DMS53 (cell line): ENCODE results near the gene KDM4B.
"Not testable (repeated sequence)": the region's sequence is repeated elsewhere in the genome, so short reads cannot be mapped to it uniquely, and the experiment has no call there.

Source experiments
- DNase-seq: peaks from one replicate; lab custom pipeline; 2025; lab: John Stamatoyannopoulos, UW

KDM4B gene

GRCh38 chr19:5149508-5149907, 180.6 kb downstream of the KDM4B start:
- no peak for DNase-seq

- no peak for DNase-seq
Measured at GRCh38 chr19:5149932-5150901, 181.3 kb downstream of the KDM4B start.

- DNase-seq, result no peak
Measured at GRCh38 chr19:5150902-5151741, 182.2 kb downstream of the KDM4B start.

- DNase-seq, result no peak
Measured at GRCh38 chr19:5152013-5152763, 183.3 kb downstream of the KDM4B start.

GRCh38 chr19:5152767-5153532, 184.0 kb downstream of the KDM4B start:
- DNase-seq, result no peak

GRCh38 chr19:5153601-5154128, 184.8 kb downstream of the KDM4B start:
- no peak for DNase-seq

GRCh38 chr19:5154129-5154798, 185.4 kb downstream of the KDM4B start:
- DNase-seq, result peak; percentile 19

GRCh38 chr19:5154799-5155426, 186.0 kb downstream of the KDM4B start:
- DNase-seq, result no peak

GRCh38 chr19:5155586-5156210, 186.8 kb downstream of the KDM4B start:
- DNase-seq, result no peak

GRCh38 chr19:5156231-5156986, 187.5 kb downstream of the KDM4B start:
- no peak for DNase-seq

- no peak for DNase-seq
Measured at GRCh38 chr19:5157186-5157585, 188.3 kb downstream of the KDM4B start.

- not testable (repeated sequence) for DNase-seq
Measured at GRCh38 chr19:5158549-5159134, 189.7 kb downstream of the KDM4B start.

- not testable (repeated sequence) for DNase-seq
Measured at GRCh38 chr19:5160158-5160795, 191.4 kb downstream of the KDM4B start.

GRCh38 chr19:5164845-5165696, 196.2 kb downstream of the KDM4B start:
- DNase-seq, result not testable (repeated sequence)

GRCh38 chr19:5165697-5166019, 196.7 kb downstream of the KDM4B start:
- no peak for DNase-seq

GRCh38 chr19:5166262-5166661, 197.3 kb downstream of the KDM4B start:
- no peak for DNase-seq

GRCh38 chr19:5170329-5170745, 201.4 kb downstream of the KDM4B start:
- no peak for DNase-seq
